Measurements from ENCODE around the gene ACSF3.

ACSF3 gene

DNA sequence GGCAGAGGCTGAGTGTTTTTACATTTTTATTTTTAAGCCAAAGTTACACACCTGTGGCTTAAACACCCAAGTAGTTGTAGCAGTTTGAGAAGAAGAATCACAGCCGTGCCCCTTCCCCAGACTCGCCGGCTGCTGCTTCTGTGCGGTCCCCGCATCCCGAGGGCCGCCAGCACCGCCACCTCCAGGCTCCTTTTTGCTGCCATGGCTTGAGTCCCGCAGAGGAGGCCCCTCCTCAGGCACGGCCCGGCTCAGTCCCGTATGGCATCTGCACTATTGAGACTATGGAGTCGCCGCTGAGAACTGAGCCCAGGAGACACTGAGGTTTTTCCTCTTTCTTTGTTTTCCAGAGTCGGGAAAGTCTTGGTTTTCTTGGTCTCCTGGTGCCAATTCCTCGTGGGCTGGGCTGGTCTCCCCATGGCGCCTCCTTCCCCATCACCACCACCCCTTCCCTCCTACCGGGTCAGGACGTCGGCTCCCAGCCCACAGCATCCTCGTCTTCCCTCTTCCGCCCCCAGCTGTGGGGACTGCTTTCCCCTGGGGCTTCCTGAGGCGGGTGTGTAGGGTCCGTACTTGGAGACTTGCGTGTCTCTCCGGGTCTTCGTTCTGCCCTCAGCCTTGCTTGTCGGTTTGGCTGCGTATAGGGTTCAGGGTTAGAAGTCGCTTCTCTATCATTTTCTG is 45.3 kb downstream of the ACSF3 start:
- WGBS (ENCODE audit: extremely low coverage, insufficient coverage, insufficient read length), result no CpG with 5 or more reads among the region's 30 CpGs
- Histone ChIP-seq H2BK12ac (ENCODE audit: low read length) (no peak overlapping the region), H3K14ac (ENCODE audit: low read length) (no peak overlapping the region), H3K4me3 (ENCODE audit: low read depth, low read length) (no peak overlapping the region), H3K79me2 (ENCODE audit: control insufficient read depth, insufficient read depth, low read length, poor library complexity) (no peaks in the 10 kb centered on the region), H2BK120ac (ENCODE audit: insufficient read depth, low read length, poor library complexity) (no peak overlapping the region), H4K12ac (ENCODE audit: low read depth, low read length) (no peak overlapping the region), H3K23ac (ENCODE audit: low read length) (no peak overlapping the region), H4K91ac (ENCODE audit: low read depth, low read length) (no peak overlapping the region), H3K18ac (ENCODE audit: low read length) (no peak overlapping the region), H3K9me3 (ENCODE audit: insufficient read depth, low read depth, low read length) (peaks cover 2% of the 10 kb centered on the region), H4K8ac (ENCODE audit: low read depth, low read length) (no peak overlapping the region), H3K27ac (ENCODE audit: low read depth, low read length) (no peak overlapping the region), H3K36me3 (ENCODE audit: control insufficient read depth in 1 of 2, insufficient read depth in 2 of 2, low read length in 2 of 2) (peaks cover 30 to 55% of the 10 kb centered on the region in 2 experiments), H3K4me2 (ENCODE audit: low read length) (no peak overlapping the region), H3K27me3 (ENCODE audit: insufficient read depth, low read length) (no peaks in the 10 kb centered on the region), H2AK5ac (ENCODE audit: low read length) (no peak overlapping the region), H2BK5ac (ENCODE audit: low read depth, low read length, poor library complexity) (no peak overlapping the region), H3K4ac (ENCODE audit: low read depth, low read length) (no peak overlapping the region), H3K9ac (ENCODE audit: low read length) (no peak overlapping the region), H3K79me1 (ENCODE audit: low read length) (no peaks in the 10 kb centered on the region), H3K4me1 (ENCODE audit: control insufficient read depth in 1 of 2, insufficient read depth in 2 of 2, low read length in 2 of 2) (no peaks in the 10 kb centered on the region), H2AFZ (ENCODE audit: insufficient read depth, low read length, poor library complexity) (no peak overlapping the region)
- DNase-seq, result no peak

DNA sequence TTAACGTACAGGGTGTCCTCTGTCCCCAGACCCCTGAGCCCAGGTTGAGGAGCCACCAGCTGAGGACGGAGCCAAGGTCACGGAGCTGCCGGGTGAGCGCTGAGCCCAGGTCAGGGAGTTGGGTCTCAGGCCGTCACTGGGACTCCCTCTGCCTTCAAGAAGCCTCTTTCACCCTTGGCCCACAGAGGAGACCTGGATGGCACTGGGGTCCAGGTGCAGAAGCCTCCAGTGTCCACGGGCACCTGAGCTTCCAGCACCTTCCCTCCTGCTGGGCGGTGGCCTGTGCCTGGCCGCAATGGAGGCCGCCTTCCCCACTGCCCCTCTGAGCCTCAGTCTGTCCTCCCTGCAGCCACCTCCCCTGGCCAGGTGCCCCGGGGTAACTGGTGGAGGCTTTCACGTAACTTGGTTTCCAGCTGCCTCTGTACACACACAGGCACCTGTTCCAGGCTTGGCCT is 46.3 kb downstream of the ACSF3 start:
- H3K79me2 ChIP-seq (ENCODE audit: control insufficient read depth, insufficient read depth, low read length, poor library complexity), result no peaks in the 10 kb centered on the region
- no peak overlapping the region for H3K14ac ChIP-seq (ENCODE audit: low read length)
- H4K91ac ChIP-seq (ENCODE audit: low read depth, low read length), result no peak overlapping the region
- H3K27me3 ChIP-seq (ENCODE audit: insufficient read depth, low read length), result no peaks in the 10 kb centered on the region
- H2AK5ac ChIP-seq (ENCODE audit: low read length), result no peak overlapping the region
- H3K4ac ChIP-seq (ENCODE audit: low read depth, low read length), result no peak overlapping the region
- H3K4me2 ChIP-seq (ENCODE audit: low read length), result no peak overlapping the region
- WGBS (ENCODE audit: extremely low coverage, insufficient coverage, insufficient read length), result no CpG with 5 or more reads among the region's 12 CpGs
- H4K12ac ChIP-seq (ENCODE audit: low read depth, low read length), result no peak overlapping the region
- H3K4me3 ChIP-seq (ENCODE audit: low read depth, low read length), result no peak overlapping the region
- no peak overlapping the region for H2BK120ac ChIP-seq (ENCODE audit: insufficient read depth, low read length, poor library complexity)
- H3K4me1 ChIP-seq (ENCODE audit: control insufficient read depth in 1 of 2, insufficient read depth in 2 of 2, low read length in 2 of 2), result no peaks in the 10 kb centered on the region
- H3K27ac ChIP-seq (ENCODE audit: low read depth, low read length), result no peak overlapping the region
- peaks cover 2% of the 10 kb centered on the region for H3K9me3 ChIP-seq (ENCODE audit: insufficient read depth, low read depth, low read length)
- H3K9ac ChIP-seq (ENCODE audit: low read length), result no peak overlapping the region
- H3K79me1 ChIP-seq (ENCODE audit: low read length), result no peaks in the 10 kb centered on the region
- H3K23ac ChIP-seq (ENCODE audit: low read length), result no peak overlapping the region
- H2BK12ac ChIP-seq (ENCODE audit: low read length), result no peak overlapping the region
- H4K8ac ChIP-seq (ENCODE audit: low read depth, low read length), result no peak overlapping the region
- DNase-seq, result no peak
- no peak overlapping the region for H2BK5ac ChIP-seq (ENCODE audit: low read depth, low read length, poor library complexity)
- peaks cover 34 to 55% of the 10 kb centered on the region in 2 experiments for H3K36me3 ChIP-seq (ENCODE audit: control insufficient read depth in 1 of 2, insufficient read depth in 2 of 2, low read length in 2 of 2)
- H3K18ac ChIP-seq (ENCODE audit: low read length), result no peak overlapping the region
- no peak overlapping the region for H2AFZ ChIP-seq (ENCODE audit: insufficient read depth, low read length, poor library complexity)

DNA sequence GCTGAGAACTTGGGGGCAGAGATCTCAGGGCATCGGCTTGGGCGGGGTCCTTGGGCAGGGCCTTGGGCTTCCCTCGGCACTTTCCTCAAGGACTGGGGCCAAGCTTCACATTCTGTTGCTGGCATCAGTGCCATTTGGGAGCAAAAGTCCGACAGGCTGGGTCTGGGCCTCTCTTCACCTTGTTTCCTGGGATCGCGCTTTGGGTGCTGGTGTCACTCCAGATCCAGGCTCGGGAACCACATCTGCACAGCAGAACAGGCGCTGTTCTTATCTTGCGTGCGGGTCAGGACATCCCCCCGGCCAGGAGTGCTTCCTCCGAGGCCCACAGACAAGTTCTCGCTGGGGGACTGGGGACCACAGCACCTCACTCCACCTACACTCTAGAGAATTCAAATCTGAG is 46.7 kb downstream of the ACSF3 start:
- Histone ChIP-seq H3K36me3 (ENCODE audit: control insufficient read depth in 1 of 2, insufficient read depth in 2 of 2, low read length in 2 of 2) (peaks cover 38 to 55% of the 10 kb centered on the region in 2 experiments), H2BK12ac (ENCODE audit: low read length) (no peak overlapping the region), H3K27ac (ENCODE audit: low read depth, low read length) (no peak overlapping the region), H4K12ac (ENCODE audit: low read depth, low read length) (no peak overlapping the region), H3K4me2 (ENCODE audit: low read length) (no peak overlapping the region), H4K91ac (ENCODE audit: low read depth, low read length) (no peak overlapping the region), H2BK5ac (ENCODE audit: low read depth, low read length, poor library complexity) (no peak overlapping the region), H3K4ac (ENCODE audit: low read depth, low read length) (no peak overlapping the region), H2BK120ac (ENCODE audit: insufficient read depth, low read length, poor library complexity) (no peak overlapping the region), H3K9me3 (ENCODE audit: insufficient read depth, low read depth, low read length) (peaks cover 2% of the 10 kb centered on the region), H3K4me1 (ENCODE audit: control insufficient read depth in 1 of 2, insufficient read depth in 2 of 2, low read length in 2 of 2) (no peaks in the 10 kb centered on the region), H3K23ac (ENCODE audit: low read length) (no peak overlapping the region), H3K27me3 (ENCODE audit: insufficient read depth, low read length) (no peaks in the 10 kb centered on the region), H4K8ac (ENCODE audit: low read depth, low read length) (no peak overlapping the region), H3K9ac (ENCODE audit: low read length) (no peak overlapping the region), H3K79me1 (ENCODE audit: low read length) (no peaks in the 10 kb centered on the region), H2AK5ac (ENCODE audit: low read length) (no peak overlapping the region), H3K14ac (ENCODE audit: low read length) (no peak overlapping the region), H3K79me2 (ENCODE audit: control insufficient read depth, insufficient read depth, low read length, poor library complexity) (no peaks in the 10 kb centered on the region), H3K18ac (ENCODE audit: low read length) (no peak overlapping the region), H3K4me3 (ENCODE audit: low read depth, low read length) (no peak overlapping the region), H2AFZ (ENCODE audit: insufficient read depth, low read length, poor library complexity) (no peak overlapping the region)
- no CpG with 5 or more reads among the region's 13 CpGs for WGBS (ENCODE audit: extremely low coverage, insufficient coverage, insufficient read length)
- no peak for DNase-seq

DNA sequence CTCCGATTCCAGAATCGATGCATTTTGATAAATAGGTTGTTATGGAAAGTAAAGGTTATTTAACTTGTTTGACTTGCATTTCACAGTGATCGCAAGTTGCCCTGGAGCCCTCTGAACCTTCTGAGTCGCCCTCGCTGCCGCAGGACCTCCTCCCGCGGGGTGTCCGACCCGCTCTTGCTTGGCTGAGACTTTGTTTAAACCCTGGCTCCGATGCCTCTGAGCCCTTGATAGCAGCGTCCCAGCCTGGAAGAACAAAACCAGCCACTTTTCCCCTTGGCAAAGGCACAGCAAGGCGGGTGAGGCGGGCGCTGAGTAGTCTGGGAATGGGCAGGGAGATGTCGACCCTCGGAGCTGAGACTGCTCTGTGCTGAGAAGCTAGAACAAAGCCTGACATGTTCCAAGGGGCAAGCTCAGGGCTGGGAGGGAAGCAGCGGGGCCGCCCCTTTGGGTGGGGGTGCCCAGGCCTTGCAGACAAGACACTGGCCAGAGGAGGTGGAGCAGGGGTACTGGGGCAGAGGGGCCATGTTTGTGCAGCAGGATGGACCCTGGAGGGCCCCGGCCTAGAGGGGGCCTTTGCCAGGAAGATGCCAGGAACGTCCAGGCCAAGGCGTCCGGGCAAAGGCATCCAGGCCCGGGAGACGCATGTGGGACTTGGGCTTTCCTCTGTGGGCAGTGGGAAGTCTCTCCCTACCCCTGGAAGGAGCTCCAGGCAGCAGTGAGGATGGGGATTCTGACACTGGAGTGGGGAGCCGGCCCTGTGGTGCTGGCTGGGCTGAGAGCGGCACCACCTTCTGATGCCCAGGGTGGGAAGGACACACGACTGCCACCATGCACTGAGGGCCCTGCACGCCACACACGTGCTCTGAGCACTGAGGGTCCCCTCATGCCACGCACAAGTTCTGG is 47.6 kb downstream of the ACSF3 start:
- Histone ChIP-seq H3K79me1 (ENCODE audit: low read length) (no peaks in the 10 kb centered on the region), H3K4ac (ENCODE audit: low read depth, low read length) (no peak overlapping the region), H2BK5ac (ENCODE audit: low read depth, low read length, poor library complexity) (no peak overlapping the region), H4K12ac (ENCODE audit: low read depth, low read length) (no peak overlapping the region), H3K4me1 (ENCODE audit: control insufficient read depth in 1 of 2, insufficient read depth in 2 of 2, low read length in 2 of 2) (no peaks in the 10 kb centered on the region), H3K36me3 (ENCODE audit: control insufficient read depth in 1 of 2, insufficient read depth in 2 of 2, low read length in 2 of 2) (peaks cover 45 to 61% of the 10 kb centered on the region in 2 experiments), H2BK120ac (ENCODE audit: insufficient read depth, low read length, poor library complexity) (no peak overlapping the region), H3K9me3 (ENCODE audit: insufficient read depth, low read depth, low read length) (peaks cover 2% of the 10 kb centered on the region), H2AFZ (ENCODE audit: insufficient read depth, low read length, poor library complexity) (no peak overlapping the region), H3K27me3 (ENCODE audit: insufficient read depth, low read length) (no peaks in the 10 kb centered on the region), H3K18ac (ENCODE audit: low read length) (no peak overlapping the region), H2AK5ac (ENCODE audit: low read length) (no peak overlapping the region), H2BK12ac (ENCODE audit: low read length) (no peak overlapping the region), H3K9ac (ENCODE audit: low read length) (no peak overlapping the region), H4K91ac (ENCODE audit: low read depth, low read length) (no peak overlapping the region), H3K23ac (ENCODE audit: low read length) (no peak overlapping the region), H3K14ac (ENCODE audit: low read length) (no peak overlapping the region), H3K4me2 (ENCODE audit: low read length) (no peak overlapping the region), H3K27ac (ENCODE audit: low read depth, low read length) (no peak overlapping the region), H3K79me2 (ENCODE audit: control insufficient read depth, insufficient read depth, low read length, poor library complexity) (no peaks in the 10 kb centered on the region), H3K4me3 (ENCODE audit: low read depth, low read length) (no peak overlapping the region), H4K8ac (ENCODE audit: low read depth, low read length) (no peak overlapping the region)
- no peak for DNase-seq
- no CpG with 5 or more reads among the region's 31 CpGs for WGBS (ENCODE audit: extremely low coverage, insufficient coverage, insufficient read length)
